Transverse colon (tissue), 4 donors: ENCODE data around the gene BACE2. TPM values are rescaled to one million over a fixed set of nuclear protein-coding genes. Genes with fewer than 3 reads are reported as not detected.

Experiments
- DNase-seq: peaks from one replicate; pipeline ENCODE4 v3.0.0-alpha.2; 2019
- H3K27ac ChIP-seq, 4 donors: fragments of 200-600 bp; sonication (generic); 2 replicates each; pipeline ENCODE4 v1.5.1; 2016 to 2018; ENCODE audit warnings: inconsistent platforms in 4 of 4
- H3K27me3 ChIP-seq: fragments of 200-600 bp; sonication (generic); 2 replicates; pipeline ENCODE4 v1.5.1; 2017; ENCODE audit warnings: inconsistent platforms
- H3K36me3 ChIP-seq, 4 donors: fragments of 200-600 bp; sonication (generic); 2 replicates each; pipeline ENCODE4 v1.5.1; 2017 to 2019; ENCODE audit warnings: inconsistent platforms in 4 of 4
- H3K4me1 ChIP-seq, 4 donors: fragments of 200-600 bp; sonication (generic); 2 replicates each; pipeline ENCODE4 v1.5.1; 2017 to 2020; ENCODE audit warnings: inconsistent platforms in 4 of 4
- H3K4me3 ChIP-seq, 4 donors: fragments of 200-600 bp; sonication (generic); 1 replicate in 1 of 4; 2 replicates in 3 of 4; pipeline versions ENCODE4 v1.5.1 to v1.6.1; 2017 to 2019; ENCODE audit warnings: inconsistent platforms in 4 of 4
- H3K9me3 ChIP-seq, 2 donors: fragments of 200-600 bp; sonication (generic); 2 replicates each; pipeline ENCODE4 v1.5.1; 2017 to 2019; ENCODE audit warnings: inconsistent platforms in 2 of 2
- EP300 ChIP-seq: sonication (generic); formaldehyde crosslinking; IDR thresholded peaks from one replicate; pipeline ENCODE4 v1.6.1; 2017; ENCODE audit warnings: antibody characterized with exemption, low read depth
- POLR2A ChIP-seq: fragments of 450-650 bp; IDR thresholded peaks from one replicate; pipeline ENCODE4 v1.6.1; 2016; ENCODE audit warnings: antibody characterized with exemption, mild to moderate bottlenecking, moderate library complexity
- POLR2AphosphoS5 ChIP-seq, 3 donors: sonication (generic); formaldehyde crosslinking; IDR thresholded peaks; one replicate each; pipeline ENCODE4 v1.6.1; 2016; ENCODE audit warnings: antibody characterized with exemption in 3 of 3
- WGBS, 2 donors: methylation state at CpG; one replicate each; pipeline ENCODE4 v1.1.5; 2018; ENCODE audit warnings: low coverage in 1 of 2; 5-methylcytosine and 5-hydroxymethylcytosine counted together
- in situ Hi-C, 4 donors: fragments of 200-750 bp; cut with MboI; loops; one replicate each; pipeline versions ENCODE4 v1.15.0 to v1.15.1; 2017; ENCODE audit warnings: low sequenced_read_pairs in 3 of 4, low pct_ligation_motif_present in 1 of 4, low pct_unique_long_range_greater_than_20kb in 1 of 4
- intact Hi-C: fragments of 100-400 bp; cut with DNase I; formaldehyde crosslinking; loops from one replicate; pipeline ENCODE4 v1.15.1; 2023; ENCODE audit warnings: low total_unique reads
- total RNA-seq, 4 donors: library from RNA; depleted of rRNA; stranded (reverse); fragments of >200 nt; gene quantifications; one replicate each; pipeline ENCODE4 v1.1.0, GENCODE V29; 2016
- TF ChIP-seq, protein P1 (sequence below), 5 experiments: fragments of 200-600 bp in 3 of 5; fragments of 450-650 bp in 2 of 5; sonication (generic) in 3 of 5; IDR thresholded peaks; 1 replicate in 2 of 5; 2 replicates in 3 of 5; pipeline ENCODE4 v1.5.1; 2016 to 2017; ENCODE audit warnings: antibody characterized with exemption in 5 of 5, inconsistent platforms in 3 of 5, mild to moderate bottlenecking in 2 of 5, moderate library complexity in 1 of 5

The BACE2 gene
- total RNA-seq, 4 donors from 2014 or later: 28.4 to 52.5 (median 43.9) TPM

GRCh38 chr21:41168391-41169257, 664 bp downstream of the BACE2 start:
- TF ChIP-seq EP300 (no peak), POLR2A (no peak), POLR2AphosphoS5 (IDR thresholded peaks at IDR 0.05) (peak; percentile 23 to 48 (median 29))
- TF ChIP-seq, protein P1, sequence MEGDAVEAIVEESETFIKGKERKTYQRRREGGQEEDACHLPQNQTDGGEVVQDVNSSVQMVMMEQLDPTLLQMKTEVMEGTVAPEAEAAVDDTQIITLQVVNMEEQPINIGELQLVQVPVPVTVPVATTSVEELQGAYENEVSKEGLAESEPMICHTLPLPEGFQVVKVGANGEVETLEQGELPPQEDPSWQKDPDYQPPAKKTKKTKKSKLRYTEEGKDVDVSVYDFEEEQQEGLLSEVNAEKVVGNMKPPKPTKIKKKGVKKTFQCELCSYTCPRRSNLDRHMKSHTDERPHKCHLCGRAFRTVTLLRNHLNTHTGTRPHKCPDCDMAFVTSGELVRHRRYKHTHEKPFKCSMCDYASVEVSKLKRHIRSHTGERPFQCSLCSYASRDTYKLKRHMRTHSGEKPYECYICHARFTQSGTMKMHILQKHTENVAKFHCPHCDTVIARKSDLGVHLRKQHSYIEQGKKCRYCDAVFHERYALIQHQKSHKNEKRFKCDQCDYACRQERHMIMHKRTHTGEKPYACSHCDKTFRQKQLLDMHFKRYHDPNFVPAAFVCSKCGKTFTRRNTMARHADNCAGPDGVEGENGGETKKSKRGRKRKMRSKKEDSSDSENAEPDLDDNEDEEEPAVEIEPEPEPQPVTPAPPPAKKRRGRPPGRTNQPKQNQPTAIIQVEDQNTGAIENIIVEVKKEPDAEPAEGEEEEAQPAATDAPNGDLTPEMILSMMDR (IDR thresholded peaks at IDR 0.05): peak in 1 of 5 experiments; percentile 11
- Histone ChIP-seq H3K4me1 (peaks cover 6 to 42% (median 15%) of the 10 kb centered on the region in 4 donors), H3K27me3 (no peaks in the 10 kb centered on the region), H3K9me3 (no peaks in the 10 kb centered on the region), H3K36me3 (no peaks in the 10 kb centered on the region), H3K4me3 (peak overlapping the region; percentile 74 to 95 (median 90)), H3K27ac (peak overlapping the region; percentile 85 to 94 (median 92))
- intact Hi-C loops: loop anchor here (10.0 kb wide), 1 partner anchor 86 kb away; no protein-coding TSS in a partner anchor
- WGBS, 2 donors: 1% methylated on average over 29 of the region's 75 CpGs; no CpG with 5 or more reads in 1 of the 2 donors
- in situ Hi-C loops: loop anchor here in 1 of 4 donors (25.0 kb wide), 1 partner anchor 294 kb away; no protein-coding TSS in a partner anchor
- DNase-seq: peak; percentile 63

DNA sequence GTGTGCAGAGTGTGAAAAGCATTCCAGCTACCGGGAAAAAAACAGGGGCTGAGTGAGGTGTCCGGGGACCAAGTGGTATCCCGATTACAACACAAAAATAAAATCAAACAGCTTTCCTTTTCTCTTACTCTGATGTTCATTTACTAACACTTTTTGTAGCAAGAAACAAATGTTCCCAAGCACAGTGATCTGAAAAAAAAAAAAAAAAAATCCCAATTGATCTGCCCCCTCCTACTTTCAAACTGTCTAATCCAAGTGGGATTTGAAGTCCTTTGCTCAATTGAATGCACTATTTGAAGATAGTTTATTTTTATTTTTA, 1.3 kb downstream of the BACE2 start:
- TF ChIP-seq, protein P1 (IDR thresholded peaks at IDR 0.05): no peak
- no peak for TF ChIP-seq POLR2AphosphoS5 (IDR thresholded peaks at IDR 0.05)
- no peak for TF ChIP-seq EP300
- no peak for TF ChIP-seq POLR2A
- Histone ChIP-seq H3K4me1 (peaks cover 6 to 42% (median 15%) of the 10 kb centered on the region in 4 donors), H3K27me3 (no peaks in the 10 kb centered on the region), H3K9me3 (no peaks in the 10 kb centered on the region), H3K27ac (peak overlapping the region; percentile 85 to 94 (median 92)), H3K4me3 (peak overlapping the region; percentile 74 to 95 (median 90)), H3K36me3 (no peaks in the 10 kb centered on the region)
- WGBS, 2 donors: 0 to 20% methylated on average over 2 to 3 of the region's 3 CpGs
- intact Hi-C loops: loop anchor here (10.0 kb wide), 1 partner anchor 86 kb away; no protein-coding TSS in a partner anchor
- DNase-seq: no peak
- in situ Hi-C loops: loop anchor here in 1 of 4 donors (25.0 kb wide), 1 partner anchor 293 kb away; no protein-coding TSS in a partner anchor

DNA sequence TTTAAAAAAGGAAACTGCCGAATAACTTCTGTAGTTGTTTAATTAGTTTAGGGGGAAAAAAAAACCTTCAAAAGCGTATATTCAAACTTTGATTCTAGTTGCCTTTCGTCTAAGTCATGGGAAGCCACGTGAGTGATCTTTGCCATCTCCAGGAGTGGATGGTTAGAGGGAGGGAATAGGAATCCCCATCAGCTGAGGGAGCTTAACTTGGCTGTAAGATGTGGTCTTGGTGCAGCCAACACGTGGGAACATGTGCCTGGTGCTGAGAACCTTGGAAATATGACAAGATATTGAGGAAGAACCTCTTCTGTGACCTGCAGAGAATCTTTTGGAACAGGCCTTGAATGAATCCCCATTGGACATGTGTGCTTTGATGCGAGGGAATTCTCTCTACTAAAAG, 1.7 kb downstream of the BACE2 start:
- Histone ChIP-seq H3K9me3 (no peaks in the 10 kb centered on the region), H3K4me1 (peaks cover 6 to 43% (median 17%) of the 10 kb centered on the region in 4 donors), H3K27ac (peak overlapping the region; percentile 85 to 94 (median 92)), H3K36me3 (no peaks in the 10 kb centered on the region), H3K27me3 (no peaks in the 10 kb centered on the region), H3K4me3 (peak overlapping the region in 1 of 4 donors; percentile 74)
- no peak for DNase-seq
- 53 to 58% methylated on average over 4 to 6 of the region's 6 CpGs for WGBS, 2 donors
- TF ChIP-seq POLR2A (no peak), EP300 (no peak), POLR2AphosphoS5 (IDR thresholded peaks at IDR 0.05) (no peak)
- TF ChIP-seq, protein P1 (IDR thresholded peaks at IDR 0.05): no peak
- intact Hi-C loops: loop anchor here (10.0 kb wide), 1 partner anchor 85 kb away; no protein-coding TSS in a partner anchor
- in situ Hi-C loops: loop anchor here in 1 of 4 donors (25.0 kb wide), 1 partner anchor 293 kb away; no protein-coding TSS in a partner anchor

DNA sequence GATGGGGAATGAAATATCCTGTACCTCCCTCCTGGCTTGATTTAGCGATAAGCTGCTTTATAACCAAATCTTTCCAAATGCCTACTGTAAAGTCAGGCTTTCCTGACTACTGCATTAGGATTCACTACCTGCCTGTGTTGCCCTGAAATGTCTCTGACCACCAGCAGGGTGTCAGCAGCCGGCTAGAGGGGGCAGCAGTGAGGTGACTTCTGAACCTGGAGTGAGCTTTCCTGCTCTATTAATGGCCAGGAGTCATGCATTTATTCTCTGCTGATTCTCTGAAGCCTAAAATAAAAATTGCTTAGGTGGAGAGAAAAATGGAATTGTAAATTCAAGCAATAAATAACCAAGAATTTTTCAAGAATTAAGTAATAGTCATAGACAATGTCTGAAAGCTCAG, 2.5 kb downstream of the BACE2 start:
- in situ Hi-C loops (loop anchor here in 1 of 4 donors (25.0 kb wide), 1 partner anchor 292 kb away; no protein-coding TSS in a partner anchor), intact Hi-C loops (no loop called here)
- Histone ChIP-seq H3K36me3 (no peaks in the 10 kb centered on the region), H3K4me1 (peaks cover 6 to 43% (median 20%) of the 10 kb centered on the region in 4 donors), H3K27me3 (no peaks in the 10 kb centered on the region), H3K4me3 (no peak overlapping the region), H3K9me3 (no peaks in the 10 kb centered on the region), H3K27ac (peak overlapping the region; percentile 8 to 85 (median 53))
- peak; percentile 62 for DNase-seq
- TF ChIP-seq POLR2AphosphoS5 (IDR thresholded peaks at IDR 0.05) (no peak), EP300 (no peak)
- TF ChIP-seq, protein P1 (IDR thresholded peaks at IDR 0.05): peak; percentile 45 to 68 (median 56)
- 27 to 54% methylated on average over 2 of the region's 2 CpGs for WGBS, 2 donors
